Measurements from ENCODE around the gene NHS.

GRCh38 chrX:17553469-17553868 lies 178.5 kb downstream of the NHS start:
- no peak for TF ChIP-seq CTCF (IDR thresholded peaks at IDR 0.05)
- no peak for TF ChIP-seq POLR2A (IDR thresholded peaks at IDR 0.05)
